NT2/D1 (cell line): Measurements from ENCODE around the gene C2orf72.
"Not testable (repeated sequence)": the region's sequence is repeated elsewhere in the genome, so short reads cannot be mapped to it uniquely, and the experiment has no call there.

Experiments used
- DNase-seq: peaks from one replicate; pipeline ENCODE4 v3.0.0-alpha.2; 2011; ENCODE audit warnings: low read depth, low spot score
- H3K27me3 ChIP-seq: 2 replicates; pipeline ENCODE4 v1.6.0; 2011; ENCODE audit warnings: mild to moderate bottlenecking; ENCODE audit not compliant: insufficient read length, insufficient read depth
- H3K36me3 ChIP-seq: 2 replicates; pipeline ENCODE4 v1.6.1; 2011; ENCODE audit warnings: mild to moderate bottlenecking, low read length, mixed read lengths; ENCODE audit not compliant: insufficient read depth, insufficient read length
- H3K4me1 ChIP-seq: 2 replicates; pipeline ENCODE4 v1.5.1; 2011; ENCODE audit not compliant: insufficient read depth, insufficient read length
- H3K4me3 ChIP-seq: 2 replicates; pipeline ENCODE4 v1.5.1; 2011; ENCODE audit warnings: low read depth; ENCODE audit not compliant: insufficient read length
- H3K9ac ChIP-seq: 2 replicates; pipeline ENCODE4 v1.6.0; 2011; ENCODE audit warnings: low read depth; ENCODE audit not compliant: insufficient read length
- H3K9me3 ChIP-seq: 2 replicates; pipeline ENCODE4 v1.5.1; 2011; ENCODE audit warnings: mild to moderate bottlenecking, low read length; ENCODE audit not compliant: insufficient read depth
- SUZ12 ChIP-seq: IDR thresholded peaks from 2 replicates; pipeline ENCODE4 v1.6.1; 2011; ENCODE audit not compliant: insufficient read length, insufficient read depth; ENCODE audit errors: extremely low read depth
- YY1 ChIP-seq: IDR thresholded peaks from 2 replicates; pipeline ENCODE4 v1.6.1; 2011; ENCODE audit not compliant: insufficient read length, insufficient read depth
- ZNF274 ChIP-seq: IDR thresholded peaks from 2 replicates; pipeline ENCODE4 v1.6.1; 2011; ENCODE audit warnings: mild to moderate bottlenecking, low read depth, low read length

Gene C2orf72

GRCh38 chr2:231062776-231063175 lies 25.5 kb downstream of the C2orf72 start:
- Histone ChIP-seq H3K4me1 (no peaks in the 10 kb centered on the region), H3K4me3 (no peak overlapping the region), H3K27me3 (no peaks in the 10 kb centered on the region), H3K36me3 (peaks cover 69% of the 10 kb centered on the region), H3K9me3 (no peaks in the 10 kb centered on the region), H3K9ac (no peak overlapping the region)
- TF ChIP-seq YY1 (no peak), SUZ12 (no peak), ZNF274 (no peak)
- DNase-seq, result no peak

GRCh38 chr2:231063347-231063746 lies 26.0 kb downstream of the C2orf72 start:
- TF ChIP-seq SUZ12 (no peak), YY1 (no peak), ZNF274 (no peak)
- H3K4me1 ChIP-seq, result no peaks in the 10 kb centered on the region
- peaks cover 74% of the 10 kb centered on the region for H3K36me3 ChIP-seq
- no peaks in the 10 kb centered on the region for H3K9me3 ChIP-seq
- no peaks in the 10 kb centered on the region for H3K27me3 ChIP-seq
- DNase-seq, result no peak
- no peak overlapping the region for H3K4me3 ChIP-seq
- H3K9ac ChIP-seq, result no peak overlapping the region

GRCh38 chr2:231065966-231066365 lies 28.6 kb downstream of the C2orf72 start:
- Histone ChIP-seq H3K4me1 (no peaks in the 10 kb centered on the region), H3K9ac (no peak overlapping the region), H3K36me3 (peaks cover 94% of the 10 kb centered on the region), H3K4me3 (no peak overlapping the region), H3K27me3 (no peaks in the 10 kb centered on the region), H3K9me3 (no peaks in the 10 kb centered on the region)
- TF ChIP-seq ZNF274, result no peak
- TF ChIP-seq SUZ12, result no peak
- no peak for TF ChIP-seq YY1
- no peak for DNase-seq

- not testable (repeated sequence) for H3K27me3 ChIP-seq, H3K4me3 ChIP-seq, H3K9ac ChIP-seq, H3K4me1 ChIP-seq, DNase-seq, H3K9me3 ChIP-seq
- H3K36me3 ChIP-seq, result peaks cover 93% of the 10 kb centered on the region
These were observed 30.2 kb downstream of the C2orf72 start for GRCh38 chr2:231067531-231067930.

- peaks cover 93% of the 10 kb centered on the region for H3K36me3 ChIP-seq
- TF ChIP-seq SUZ12 (no peak), YY1 (no peak)
- no peak overlapping the region for H3K9ac ChIP-seq
- no peak for DNase-seq
- H3K27me3 ChIP-seq, result no peaks in the 10 kb centered on the region
- no peaks in the 10 kb centered on the region for H3K4me1 ChIP-seq
- no peaks in the 10 kb centered on the region for H3K9me3 ChIP-seq
- no peak overlapping the region for H3K4me3 ChIP-seq
These were observed 31.4 kb downstream of the C2orf72 start for GRCh38 chr2:231068525-231069222.

GRCh38 chr2:231069379-231070054 lies 32.2 kb downstream of the C2orf72 start:
- H3K4me1 ChIP-seq, result no peaks in the 10 kb centered on the region
- TF ChIP-seq YY1 (no peak), SUZ12 (no peak), ZNF274 (no peak)
- no peak overlapping the region for H3K4me3 ChIP-seq
- H3K27me3 ChIP-seq, result no peaks in the 10 kb centered on the region
- H3K36me3 ChIP-seq, result peaks cover 93% of the 10 kb centered on the region
- no peak for DNase-seq
- no peaks in the 10 kb centered on the region for H3K9me3 ChIP-seq
- no peak overlapping the region for H3K9ac ChIP-seq

GRCh38 chr2:231084565-231084964 lies 47.2 kb downstream of the C2orf72 start:
- Histone ChIP-seq H3K36me3 (peaks cover 93% of the 10 kb centered on the region), H3K27me3 (no peaks in the 10 kb centered on the region), H3K4me1 (no peaks in the 10 kb centered on the region), H3K4me3 (no peak overlapping the region), H3K9me3 (no peaks in the 10 kb centered on the region), H3K9ac (no peak overlapping the region)
- TF ChIP-seq YY1, result no peak
- TF ChIP-seq ZNF274, result no peak
- TF ChIP-seq SUZ12, result no peak
- no peak for DNase-seq
